UCSD-AML1 (cell line): Measurements from ENCODE around the gene STX7.

ENCODE experiments used
- DNase-seq: peaks from one replicate; lab custom pipeline; 2025; ENCODE audit not compliant: unreplicated experiment; lab: John Stamatoyannopoulos, UW

STX7 gene

DNA sequence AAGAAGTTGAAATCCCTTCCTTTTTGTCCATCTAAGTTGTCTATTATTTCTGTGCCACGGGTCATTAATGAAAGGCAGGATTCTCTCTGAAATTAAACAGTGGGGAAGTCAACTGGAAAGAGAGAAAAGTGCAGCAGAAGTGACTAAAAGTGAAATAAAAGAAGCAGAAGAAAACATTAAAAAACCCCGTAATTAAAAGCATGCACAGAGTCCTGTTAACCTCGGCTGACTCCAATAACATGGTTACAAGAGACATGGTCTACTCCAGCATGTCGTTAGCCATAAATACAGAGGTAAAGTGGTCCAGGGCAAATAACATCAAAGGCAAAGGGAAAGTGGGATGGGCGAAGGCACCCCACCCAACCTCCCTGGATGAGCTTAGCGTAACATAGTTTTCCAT lies 98.6 kb downstream of the STX7 start:
- no peak for DNase-seq

- no peak for DNase-seq
Observed at GRCh38 chr6:132413499-132413802, 99.5 kb downstream of the STX7 start.

DNA sequence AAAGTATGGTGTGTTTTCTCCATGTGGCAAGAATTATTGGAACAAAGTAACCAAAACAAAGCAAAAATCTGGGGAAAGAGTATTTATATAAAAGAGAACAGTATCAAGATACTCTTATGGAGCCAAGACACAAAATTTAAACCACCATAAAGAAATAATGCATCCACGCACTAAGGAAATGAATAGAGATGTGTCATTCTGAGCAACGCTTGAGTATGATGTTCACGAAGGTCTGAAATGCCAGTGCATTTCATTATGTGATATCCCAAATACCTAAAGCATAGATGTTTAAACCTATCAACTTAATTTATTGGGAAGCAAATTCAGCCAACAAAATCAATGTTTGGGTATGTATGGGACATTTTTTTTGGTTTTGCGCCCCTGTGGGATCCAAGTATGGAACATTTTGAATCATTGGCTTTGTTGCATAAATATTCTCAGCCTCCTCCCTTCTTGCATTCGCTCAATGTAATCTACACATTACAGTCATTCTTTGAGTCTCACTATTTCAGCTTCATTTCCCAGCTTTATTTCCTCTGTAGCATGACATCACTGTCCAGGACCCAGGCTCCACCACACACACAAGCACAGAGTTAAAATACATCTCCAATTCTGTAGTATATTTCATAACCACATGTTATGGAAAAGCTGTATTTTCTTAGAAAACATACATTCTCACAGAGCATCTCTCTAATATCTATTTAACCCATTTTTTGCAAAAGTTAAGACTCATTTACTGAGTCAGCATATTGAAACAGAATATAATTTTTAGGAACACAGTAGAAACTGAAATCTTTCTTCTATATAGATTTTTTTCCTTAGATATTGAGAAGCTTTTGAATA lies 100.0 kb downstream of the STX7 start:
- no peak for DNase-seq

DNA sequence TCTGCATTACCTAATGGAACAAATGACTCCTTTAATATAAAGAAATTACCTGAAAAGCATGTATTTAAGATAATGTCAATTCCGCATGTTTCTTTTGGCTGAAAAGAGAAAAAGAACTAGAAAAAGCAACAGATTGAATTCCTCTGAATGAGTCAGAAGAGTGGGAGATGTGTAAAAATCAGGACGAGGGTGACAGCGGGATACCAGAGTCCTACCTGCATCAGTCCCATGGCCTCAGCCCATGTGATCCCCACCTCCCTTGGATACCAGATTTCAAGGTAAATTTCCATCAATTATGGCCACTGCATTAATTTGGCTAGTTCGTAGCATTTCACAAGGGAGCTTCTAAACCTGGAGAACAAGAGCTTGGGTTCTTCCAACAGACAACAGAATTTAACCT lies 101.6 kb downstream of the STX7 start:
- DNase-seq, result no peak

DNA sequence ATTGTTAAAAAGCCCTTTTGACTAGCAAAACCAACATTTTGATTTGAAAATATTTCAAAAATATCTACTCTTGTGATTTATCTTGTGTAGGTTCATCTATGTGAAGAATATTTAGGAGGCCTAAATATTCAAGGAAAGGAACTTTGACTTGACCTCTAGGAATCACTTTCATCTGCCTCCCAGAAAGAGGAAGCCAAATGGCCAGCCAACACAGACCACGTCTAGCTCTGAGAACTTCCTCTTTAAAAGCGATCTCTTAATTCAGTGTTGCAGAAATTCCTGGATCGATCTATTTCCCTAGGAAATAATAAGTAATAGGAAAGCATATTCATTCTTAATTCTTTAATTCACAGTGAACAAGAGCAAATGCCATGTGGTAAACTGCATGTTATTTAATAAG lies 102.1 kb downstream of the STX7 start:
- no peak for DNase-seq

- DNase-seq, result no peak
Observed at GRCh38 chr6:132405143-132405915, 107.6 kb downstream of the STX7 start.

DNA sequence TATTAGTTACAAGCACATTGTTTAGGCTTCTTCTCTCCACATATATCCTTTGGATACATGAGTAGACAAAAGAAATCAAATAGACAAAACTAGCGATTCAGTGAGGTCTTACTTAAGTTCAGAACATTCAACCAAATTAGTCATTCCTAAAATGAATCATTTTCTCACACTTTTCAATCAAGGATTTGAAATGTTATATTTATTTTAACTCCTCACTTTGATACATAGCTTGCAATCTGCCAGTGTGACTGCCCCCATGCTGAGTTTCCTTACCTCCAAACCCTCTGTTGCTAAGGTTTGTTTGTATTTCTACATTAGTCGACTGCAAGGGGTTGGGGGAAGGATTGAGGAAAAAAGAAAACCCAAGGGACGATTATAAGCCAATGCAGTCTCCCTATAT lies 108.2 kb downstream of the STX7 start:
- no peak for DNase-seq

DNA sequence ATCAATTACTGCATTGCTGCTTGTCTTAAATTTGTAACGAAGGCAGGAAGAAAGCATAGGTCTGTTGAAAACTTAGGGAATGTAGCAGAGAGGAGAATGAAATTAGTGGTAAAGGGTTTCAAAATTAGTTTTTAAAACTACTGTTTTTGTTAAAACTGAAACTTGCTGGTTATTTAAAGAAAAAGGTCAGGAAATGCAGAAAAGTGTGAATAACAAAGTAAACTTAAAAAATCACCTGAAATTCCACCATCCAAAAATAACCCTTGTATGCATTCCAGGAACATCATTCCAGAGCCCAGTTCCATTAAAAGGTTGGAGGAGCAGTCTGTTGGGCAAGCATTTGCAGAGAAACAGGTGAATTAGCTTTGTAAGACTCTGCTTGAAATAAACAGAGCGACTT lies 108.6 kb downstream of the STX7 start:
- no peak for DNase-seq

- no peak for DNase-seq
Observed at GRCh38 chr6:132401618-132402285, 111.2 kb downstream of the STX7 start.

- no peak for DNase-seq
Observed at GRCh38 chr6:132400883-132401617, 111.9 kb downstream of the STX7 start, which contains the start of gene MOXD1. Gene MOXD1 (minus strand): TSS chr6:132401475. CDS start chr6:132401426, 49 bp downstream.

- no peak for DNase-seq
Observed at GRCh38 chr6:132400555-132400882, 112.4 kb downstream of the STX7 start.

- no peak for DNase-seq
Observed at GRCh38 chr6:132399376-132400074, 113.4 kb downstream of the STX7 start.
